OCI-LY3 (cell line): ENCODE results near the gene IGFL1.

ENCODE experiments used
- CTCF ChIP-seq: fragments of 200-600, 300-600 bp; sonication (generic); IDR thresholded peaks from 2 replicates; pipeline ENCODE4 v1.5.1; 2014; ENCODE audit warnings: antibody characterized with exemption, low read length, low read depth
- EZH2phosphoT487 ChIP-seq: fragments of 200-600 bp; shearing (Covaris generic); IDR thresholded peaks from 2 replicates; pipeline ENCODE4 v1.6.1; 2018; ENCODE audit warnings: antibody characterized with exemption, mixed run types, low read depth

GRCh38 chr19:46229442-46229841 is at the start of gene IGFL1:
- no peak for TF ChIP-seq CTCF
- no peak for TF ChIP-seq EZH2phosphoT487
